ENCODE measurements around the gene EXOC6B.

Gene EXOC6B

DNA sequence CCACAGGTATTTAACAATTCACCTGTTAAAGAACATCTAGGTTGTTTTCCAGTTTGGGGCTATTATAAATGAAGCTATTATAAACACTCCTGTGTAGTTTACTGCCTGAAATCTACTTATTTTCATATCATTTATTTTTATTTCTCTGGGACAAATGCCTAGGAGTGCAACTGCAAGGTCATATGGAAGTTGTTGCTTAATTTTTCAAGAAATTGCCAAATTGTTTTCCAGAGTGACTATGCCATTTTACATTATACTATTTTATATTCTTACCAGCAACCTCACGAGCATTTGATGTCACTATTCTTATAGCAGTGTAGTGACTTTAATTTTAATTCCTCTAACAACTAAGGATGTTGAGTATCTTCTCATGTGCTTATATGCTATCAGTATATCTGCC is 298.4 kb downstream of the EXOC6B start:
- Histone ChIP-seq H3K27ac (ENCODE audit: low read length) (no peak overlapping the region), H3K9me3 (ENCODE audit: insufficient read depth, low read length) (no peaks in the 10 kb centered on the region), H4K20me1 (ENCODE audit: insufficient read depth, low read length) (no peaks in the 10 kb centered on the region), H3K4me2 (ENCODE audit: low read length) (no peak overlapping the region), H3K79me2 (ENCODE audit: low read length) (no peaks in the 10 kb centered on the region), H3K27me3 (ENCODE audit: low read depth, low read length) (no peaks in the 10 kb centered on the region), H2AFZ (ENCODE audit: low read depth, low read length) (no peak overlapping the region), H3K36me3 (replicated peaks; ENCODE audit: low read depth, low read length) (no peaks in the 10 kb centered on the region), H3K4me3 (ENCODE audit: low read length) (no peak overlapping the region), H3K4me1 (ENCODE audit: low read length) (no peaks in the 10 kb centered on the region), H3K9ac (ENCODE audit: low read length) (no peak overlapping the region)
- TF ChIP-seq EZH2phosphoT487 (IDR thresholded peaks at IDR 0.05; ENCODE audit: low read depth) (no peak), CTCF (IDR thresholded peaks at IDR 0.05; ENCODE audit: low read depth, low read length) (no peak)

DNA sequence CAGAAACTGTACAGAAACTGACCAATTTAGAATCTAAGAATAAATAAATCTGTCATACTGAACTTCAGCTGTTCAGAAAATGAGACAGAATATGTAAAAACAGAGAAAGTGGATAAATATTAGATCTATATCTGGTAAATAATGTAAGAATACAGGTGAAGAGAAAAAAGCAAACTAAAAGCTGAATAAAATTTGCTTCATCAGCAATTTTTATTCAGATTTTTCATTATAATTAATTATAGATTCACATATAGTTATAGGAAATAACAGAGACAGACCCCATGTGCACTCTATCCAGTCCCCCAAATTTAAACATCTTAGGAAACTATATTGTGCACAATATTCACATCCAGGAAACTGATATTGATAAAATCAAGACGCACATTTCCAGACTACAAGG is 299.2 kb downstream of the EXOC6B start:
- Histone ChIP-seq H2AFZ (ENCODE audit: low read depth, low read length) (no peak overlapping the region), H3K9ac (ENCODE audit: low read length) (no peak overlapping the region), H3K4me1 (ENCODE audit: low read length) (no peaks in the 10 kb centered on the region), H3K79me2 (ENCODE audit: low read length) (no peaks in the 10 kb centered on the region), H3K36me3 (replicated peaks; ENCODE audit: low read depth, low read length) (no peaks in the 10 kb centered on the region), H3K27me3 (ENCODE audit: low read depth, low read length) (no peaks in the 10 kb centered on the region), H3K4me2 (ENCODE audit: low read length) (no peak overlapping the region), H3K4me3 (ENCODE audit: low read length) (no peak overlapping the region), H4K20me1 (ENCODE audit: insufficient read depth, low read length) (no peaks in the 10 kb centered on the region), H3K9me3 (ENCODE audit: insufficient read depth, low read length) (no peaks in the 10 kb centered on the region), H3K27ac (ENCODE audit: low read length) (no peak overlapping the region)
- TF ChIP-seq EZH2phosphoT487 (IDR thresholded peaks at IDR 0.05; ENCODE audit: low read depth) (no peak), CTCF (IDR thresholded peaks at IDR 0.05; ENCODE audit: low read depth, low read length) (no peak)

DNA sequence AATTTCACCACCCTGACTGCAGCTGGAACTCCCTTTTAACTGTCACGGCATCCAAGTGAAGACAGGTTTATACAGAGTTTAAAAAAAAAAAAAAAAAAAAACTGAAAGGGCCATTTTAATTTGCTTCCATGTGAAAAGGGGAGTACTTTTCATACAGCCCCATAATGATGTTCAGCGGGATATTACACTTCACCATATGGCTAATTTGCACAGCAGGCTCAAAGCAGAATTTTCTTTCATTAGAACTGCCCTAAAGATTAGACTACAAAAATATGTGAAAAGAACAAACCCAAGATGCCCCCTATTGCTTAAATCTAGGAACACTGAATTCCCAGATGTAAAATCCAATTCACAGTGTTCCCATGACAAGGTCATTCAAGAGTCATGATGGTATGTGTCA is 301.8 kb downstream of the EXOC6B start:
- H3K4me3 ChIP-seq (ENCODE audit: low read length) = no peak overlapping the region
- no peaks in the 10 kb centered on the region for H3K4me1 ChIP-seq (ENCODE audit: low read length)
- H3K4me2 ChIP-seq (ENCODE audit: low read length) = no peak overlapping the region
- H3K27ac ChIP-seq (ENCODE audit: low read length) = no peak overlapping the region
- H2AFZ ChIP-seq (ENCODE audit: low read depth, low read length) = no peak overlapping the region
- no peaks in the 10 kb centered on the region for H3K27me3 ChIP-seq (ENCODE audit: low read depth, low read length)
- H3K9me3 ChIP-seq (ENCODE audit: insufficient read depth, low read length) = no peaks in the 10 kb centered on the region
- H3K79me2 ChIP-seq (ENCODE audit: low read length) = no peaks in the 10 kb centered on the region
- H4K20me1 ChIP-seq (ENCODE audit: insufficient read depth, low read length) = no peaks in the 10 kb centered on the region
- no peak overlapping the region for H3K9ac ChIP-seq (ENCODE audit: low read length)
- H3K36me3 ChIP-seq (replicated peaks; ENCODE audit: low read depth, low read length) = no peaks in the 10 kb centered on the region
- TF ChIP-seq CTCF (IDR thresholded peaks at IDR 0.05; ENCODE audit: low read depth, low read length) (no peak), EZH2phosphoT487 (IDR thresholded peaks at IDR 0.05; ENCODE audit: low read depth) (no peak)

DNA sequence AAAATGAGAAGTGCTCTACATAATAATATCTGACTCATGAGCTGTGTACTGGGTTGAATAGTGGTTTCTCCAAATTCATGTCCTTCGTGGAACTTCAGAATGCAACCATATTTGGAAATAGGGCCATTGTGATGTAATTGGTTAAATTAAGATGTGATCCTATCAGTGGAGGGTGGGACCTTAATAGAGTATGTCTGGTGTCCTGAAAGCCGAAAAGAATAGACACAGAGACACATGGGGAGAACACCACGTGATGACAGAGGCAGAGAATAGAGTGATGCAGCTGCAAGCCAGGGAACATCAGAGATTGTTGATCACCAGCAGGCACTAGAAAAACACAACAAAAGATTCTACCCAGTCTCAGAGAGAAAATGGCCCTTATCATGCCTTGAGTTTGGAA is 310.1 kb downstream of the EXOC6B start:
- H3K27me3 ChIP-seq (ENCODE audit: low read depth, low read length) = no peaks in the 10 kb centered on the region
- H3K9ac ChIP-seq (ENCODE audit: low read length) = no peak overlapping the region
- H3K36me3 ChIP-seq (replicated peaks; ENCODE audit: low read depth, low read length) = no peaks in the 10 kb centered on the region
- no peak overlapping the region for H3K4me3 ChIP-seq (ENCODE audit: low read length)
- no peaks in the 10 kb centered on the region for H3K4me1 ChIP-seq (ENCODE audit: low read length)
- H2AFZ ChIP-seq (ENCODE audit: low read depth, low read length) = no peak overlapping the region
- no peaks in the 10 kb centered on the region for H4K20me1 ChIP-seq (ENCODE audit: insufficient read depth, low read length)
- no peaks in the 10 kb centered on the region for H3K9me3 ChIP-seq (ENCODE audit: insufficient read depth, low read length)
- no peak overlapping the region for H3K4me2 ChIP-seq (ENCODE audit: low read length)
- H3K79me2 ChIP-seq (ENCODE audit: low read length) = no peaks in the 10 kb centered on the region
- TF ChIP-seq CTCF (IDR thresholded peaks at IDR 0.05; ENCODE audit: low read depth, low read length) = no peak
- TF ChIP-seq EZH2phosphoT487 (IDR thresholded peaks at IDR 0.05; ENCODE audit: low read depth) = no peak
- H3K27ac ChIP-seq (ENCODE audit: low read length) = no peak overlapping the region
